ENCODE results near the gene CDK17. TPM values are rescaled to one million over a fixed set of nuclear protein-coding genes. Genes with fewer than 3 reads are reported as not detected.

CDK17 gene
- total RNA-seq, 1 experiment from 2014 or later = 23.9 TPM

GRCh38 chr12:96247563-96247962, 152.7 kb downstream of the CDK17 start:
- DNase-seq (peak; percentile 88), ATAC-seq (peak; percentile 88)
- Histone ChIP-seq H3F3A (ENCODE audit: low read length, unreplicated experiment) (no peaks in the 10 kb centered on the region), H4K20me1 (ENCODE audit: low read length) (peaks cover 5% of the 10 kb centered on the region; the same call in 1 of the 2 replicates), H3K36me3 (ENCODE audit: low read depth, low read length) (peaks cover 35% of the 10 kb centered on the region; the same call in 1 of the 2 replicates), H3K9ac (ENCODE audit: low read length) (no peak overlapping the region), H3K79me2 (ENCODE audit: low read length) (0 out of 2 replicates have a peak, but pooled peaks cover 5% of the 10 kb centered on the region), H3K27ac (ENCODE audit: low read length) (no peak overlapping the region), H3K4me3 (ENCODE audit: low read length) (no peak overlapping the region), H3K4me2 (ENCODE audit: low read length) (no peak overlapping the region), H3K27me3 (ENCODE audit: low read length) (no peaks in the 10 kb centered on the region), H3K4me1 (ENCODE audit: insufficient read depth, low read length) (peaks cover 17% of the 10 kb centered on the region), H3K9me2 (replicated peaks; ENCODE audit: low read length) (no peaks in the 10 kb centered on the region), H2AFZ (ENCODE audit: low read length) (no peak overlapping the region), H3K9me3 (ENCODE audit: low read length) (no peaks in the 10 kb centered on the region)
- ChIA-PET POLR2A (ENCODE audit: unreplicated experiment) (interaction anchor here (0.6 kb wide), 1 partner anchor 30 kb away, joined by 4 read pairs; no protein-coding TSS in a partner anchor), CTCF (interaction anchor here (0.9 to 1.1 kb wide), 2 partner anchors 181 to 269 kb away, joined by 3 to 4 read pairs; no protein-coding TSS in a partner anchor)
- BruUV-seq (replicated peaks) = no TSS peak
- intact Hi-C loops (cut with micrococcal nuclease) = no loop called here
- TF ChIP-seq EZH2 (IDR thresholded peaks at IDR 0.05; ENCODE audit: low read length, unreplicated experiment) = no peak
- no peak for TF ChIP-seq CTCF (conservative IDR thresholded peaks at IDR 0.05; ENCODE audit: low read depth, low read length)
- no peak for TF ChIP-seq EZH2phosphoT487 (IDR thresholded peaks at IDR 0.05; ENCODE audit: borderline replicate concordance, low read length)

- Histone ChIP-seq H3K4me3 (ENCODE audit: low read length) (no peak overlapping the region), H3K4me2 (ENCODE audit: low read length) (no peak overlapping the region), H3K9ac (ENCODE audit: low read length) (no peak overlapping the region), H3K4me1 (ENCODE audit: insufficient read depth, low read length) (peaks cover 17% of the 10 kb centered on the region), H3K36me3 (ENCODE audit: low read depth, low read length) (peaks cover 31% of the 10 kb centered on the region; the same call in 1 of the 2 replicates), H3F3A (ENCODE audit: low read length, unreplicated experiment) (no peaks in the 10 kb centered on the region), H2AFZ (ENCODE audit: low read length) (no peak overlapping the region), H3K27me3 (ENCODE audit: low read length) (no peaks in the 10 kb centered on the region), H3K9me3 (ENCODE audit: low read length) (no peaks in the 10 kb centered on the region), H4K20me1 (ENCODE audit: low read length) (peaks cover 5% of the 10 kb centered on the region; the same call in 1 of the 2 replicates), H3K9me2 (replicated peaks; ENCODE audit: low read length) (no peaks in the 10 kb centered on the region), H3K27ac (ENCODE audit: low read length) (no peak overlapping the region), H3K79me2 (ENCODE audit: low read length) (0 out of 2 replicates have a peak, but pooled peaks cover 5% of the 10 kb centered on the region)
- DNase-seq (no peak), ATAC-seq (no peak)
- ChIA-PET CTCF (interaction anchor here (0.9 to 1.1 kb wide), 2 partner anchors 181 to 269 kb away, joined by 3 to 4 read pairs; no protein-coding TSS in a partner anchor), POLR2A (ENCODE audit: unreplicated experiment) (no interaction called here)
- no TSS peak for BruUV-seq (replicated peaks)
- TF ChIP-seq EZH2phosphoT487 (IDR thresholded peaks at IDR 0.05; ENCODE audit: borderline replicate concordance, low read length) (no peak), CTCF (conservative IDR thresholded peaks at IDR 0.05; ENCODE audit: low read depth, low read length) (no peak)
- intact Hi-C loops (cut with micrococcal nuclease) = no loop called here
These were observed 153.2 kb downstream of the CDK17 start for GRCh38 chr12:96246926-96247505.

GRCh38 chr12:96244826-96245225, 155.4 kb downstream of the CDK17 start:
- Histone ChIP-seq H3K9me2 (replicated peaks; ENCODE audit: low read length) (no peaks in the 10 kb centered on the region), H3K4me1 (ENCODE audit: insufficient read depth, low read length) (peaks cover 17% of the 10 kb centered on the region), H3K27ac (ENCODE audit: low read length) (no peak overlapping the region), H3K4me2 (ENCODE audit: low read length) (no peak overlapping the region), H3F3A (ENCODE audit: low read length, unreplicated experiment) (no peaks in the 10 kb centered on the region), H2AFZ (ENCODE audit: low read length) (no peak overlapping the region), H3K9ac (ENCODE audit: low read length) (no peak overlapping the region), H4K20me1 (ENCODE audit: low read length) (peaks cover 5% of the 10 kb centered on the region; the same call in 1 of the 2 replicates), H3K27me3 (ENCODE audit: low read length) (no peaks in the 10 kb centered on the region), H3K79me2 (ENCODE audit: low read length) (peaks cover 18% of the 10 kb centered on the region), H3K36me3 (ENCODE audit: low read depth, low read length) (peaks cover 18% of the 10 kb centered on the region; the same call in 1 of the 2 replicates), H3K9me3 (ENCODE audit: low read length) (no peaks in the 10 kb centered on the region), H3K4me3 (ENCODE audit: low read length) (no peak overlapping the region)
- POLR2A ChIA-PET (ENCODE audit: unreplicated experiment) = no interaction called here
- no peak for TF ChIP-seq EZH2 (IDR thresholded peaks at IDR 0.05; ENCODE audit: low read length, unreplicated experiment)
- TF ChIP-seq CTCF (conservative IDR thresholded peaks at IDR 0.05; ENCODE audit: low read depth, low read length) = no peak
- TF ChIP-seq EZH2phosphoT487 (IDR thresholded peaks at IDR 0.05; ENCODE audit: borderline replicate concordance, low read length) = no peak
- BruUV-seq (replicated peaks) = no TSS peak
- DNase-seq (no peak), ATAC-seq (no peak)
- CTCF ChIA-PET = no interaction called here
- intact Hi-C loops (cut with micrococcal nuclease) = no loop called here

Data from PC-3 (cell line).